ENCODE data around the gene TCTN3. TPM values are rescaled to one million over a fixed set of nuclear protein-coding genes. Genes with fewer than 3 reads are reported as not detected.
"Not testable (repeated sequence)": the region's sequence is repeated elsewhere in the genome, so short reads cannot be mapped to it uniquely, and the experiment has no call there.

The TCTN3 gene
- total RNA-seq, 2 experiments from 2014 or later = 31.5 to 32.3 TPM

DNA sequence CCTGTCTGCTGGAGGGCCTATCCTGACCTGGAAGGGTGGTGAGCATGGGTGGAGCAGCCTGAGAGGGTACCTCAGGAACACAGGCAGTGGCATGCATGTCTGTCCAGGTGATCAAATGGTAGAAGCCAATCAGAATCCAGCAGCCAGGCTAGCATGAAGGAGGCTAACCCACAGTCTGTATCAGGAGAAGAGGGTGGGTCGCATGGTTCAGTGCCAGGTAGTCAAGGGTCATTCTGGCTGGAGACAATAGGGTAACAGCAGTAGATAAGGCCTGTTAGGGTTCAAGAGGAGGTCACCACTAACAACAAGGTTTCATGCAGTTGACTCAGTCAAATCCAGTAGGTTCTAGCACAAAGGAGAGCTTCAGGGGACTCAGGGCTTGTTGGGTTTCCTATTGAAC, 47.6 kb downstream of the TCTN3 start:
- ChIA-PET CTCF (no interaction called here), POLR2A (no interaction called here)

DNA sequence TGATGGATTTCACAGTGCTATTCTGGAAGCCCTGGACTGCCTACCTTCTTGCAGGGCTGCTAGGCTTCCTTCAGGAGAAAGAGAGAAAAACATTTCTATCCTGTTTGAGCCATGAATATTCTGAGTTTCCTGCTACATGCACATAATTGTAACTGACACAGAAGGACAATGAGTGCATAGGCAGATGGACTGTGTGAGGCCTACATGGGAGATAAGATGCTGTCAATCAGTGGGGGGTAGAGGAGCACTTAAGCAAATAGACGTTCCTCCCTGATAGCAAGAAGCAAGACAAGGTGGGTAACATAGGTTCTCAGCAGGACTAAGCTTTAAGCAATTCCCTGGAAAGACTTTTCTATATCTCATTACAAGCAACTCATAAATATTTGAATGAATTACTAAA, 48.8 kb downstream of the TCTN3 start:
- ChIA-PET POLR2A (no interaction called here), CTCF (no interaction called here)

DNA sequence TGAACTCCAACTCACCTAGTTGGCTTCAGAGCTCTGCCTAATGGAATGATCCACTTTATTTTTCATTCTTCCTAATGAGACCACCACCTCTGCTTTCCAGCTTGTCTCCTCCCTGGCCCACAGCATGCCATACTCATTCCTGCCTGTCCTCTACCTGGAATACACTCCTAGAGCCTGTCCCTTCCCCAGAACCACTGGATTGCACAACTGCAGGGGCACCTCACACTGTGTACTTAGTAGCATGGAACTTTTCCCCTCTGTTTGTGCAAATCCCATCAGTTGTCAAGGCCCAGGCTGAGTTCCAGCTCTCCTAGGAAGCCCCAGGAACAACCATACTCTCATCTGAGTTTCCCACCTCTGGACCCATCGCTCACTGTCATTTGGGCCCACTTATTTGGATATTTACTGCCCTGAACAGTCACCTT, 52.8 kb downstream of the TCTN3 start:
- POLR2A ChIA-PET = no interaction called here
- CTCF ChIA-PET = no interaction called here

DNA sequence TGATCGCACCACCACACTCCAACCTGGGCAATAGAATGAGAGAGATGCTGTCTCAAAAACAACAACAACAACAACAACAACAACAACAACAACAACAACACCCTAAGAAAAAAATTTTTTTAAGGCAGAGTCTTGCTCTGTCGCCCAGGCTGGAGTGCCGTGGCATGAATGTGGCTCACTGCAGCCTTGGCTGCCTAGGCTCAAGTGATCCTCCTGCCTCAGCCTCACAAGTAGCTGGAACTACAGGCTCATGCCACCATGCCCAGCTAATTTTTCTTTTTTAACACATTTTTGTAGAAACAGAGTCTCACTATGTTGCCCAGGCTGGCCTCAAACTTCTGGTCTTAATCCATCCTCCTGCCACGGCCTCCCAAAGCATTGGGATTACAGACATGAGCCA, 55.8 kb downstream of the TCTN3 start:
- ChIA-PET POLR2A (no interaction called here), CTCF (no interaction called here)

DNA sequence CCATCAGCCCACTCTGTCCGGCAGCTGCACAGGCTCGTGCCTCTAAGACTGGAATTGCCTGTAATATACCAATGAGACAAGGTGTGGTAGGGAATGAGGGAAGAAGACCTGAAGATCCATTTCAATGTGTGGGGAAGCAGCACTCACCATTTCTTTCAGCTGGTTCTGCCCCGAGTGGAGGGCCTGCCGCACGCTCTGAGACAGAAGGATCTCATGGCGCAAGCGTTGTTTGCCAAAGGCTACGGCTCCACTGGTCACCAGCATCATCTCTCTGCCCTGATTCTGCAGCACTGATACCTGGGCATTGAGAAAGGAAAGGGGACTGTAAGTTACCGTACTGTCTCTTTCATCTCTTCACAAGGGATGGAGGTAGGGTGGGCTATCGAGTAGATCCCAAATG, 56.6 kb downstream of the TCTN3 start:
- CTCF ChIA-PET = no interaction called here
- POLR2A ChIA-PET = no interaction called here

DNA sequence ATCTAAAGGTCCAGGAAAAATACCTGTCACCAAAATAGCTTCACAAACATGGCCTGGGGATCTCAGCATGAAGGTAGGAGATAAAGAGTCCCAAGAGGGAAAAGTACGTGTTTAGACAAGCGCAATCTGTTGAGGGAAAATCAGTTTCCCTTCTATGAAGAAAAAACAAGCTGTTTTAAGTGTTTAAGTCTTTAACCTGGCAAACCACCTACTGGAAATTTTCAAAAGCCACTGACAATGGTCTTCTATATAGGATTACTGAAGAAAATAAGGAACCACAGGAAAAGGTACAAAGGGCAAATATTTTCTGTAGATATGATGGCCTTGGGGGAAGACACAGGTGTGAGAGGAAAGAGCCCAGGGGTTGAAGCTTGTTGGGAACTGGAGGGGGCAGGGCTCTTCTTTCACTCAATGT, 58.4 kb downstream of the TCTN3 start:
- CTCF ChIA-PET = no interaction called here
- POLR2A ChIA-PET = no interaction called here

DNA sequence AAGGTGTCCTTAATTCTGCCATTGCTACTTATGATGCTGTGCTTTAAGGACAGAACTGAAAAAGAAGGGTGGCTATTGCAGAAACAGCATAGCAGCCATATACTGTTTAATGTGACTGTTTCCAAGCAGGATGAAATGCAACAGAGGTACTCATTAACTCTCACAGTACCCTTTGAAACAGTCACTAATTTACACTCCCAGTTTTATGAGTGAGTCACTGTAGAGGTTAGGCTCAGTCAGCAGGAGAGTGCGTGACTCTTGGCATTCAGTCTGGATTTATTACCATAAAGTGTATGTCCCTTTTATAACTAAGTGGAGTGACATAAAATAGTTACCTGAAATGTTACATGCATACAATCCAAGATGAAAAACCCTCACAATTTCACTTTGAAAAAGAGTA, 64.9 kb downstream of the TCTN3 start:
- CTCF ChIA-PET = no interaction called here
- POLR2A ChIA-PET = no interaction called here

DNA sequence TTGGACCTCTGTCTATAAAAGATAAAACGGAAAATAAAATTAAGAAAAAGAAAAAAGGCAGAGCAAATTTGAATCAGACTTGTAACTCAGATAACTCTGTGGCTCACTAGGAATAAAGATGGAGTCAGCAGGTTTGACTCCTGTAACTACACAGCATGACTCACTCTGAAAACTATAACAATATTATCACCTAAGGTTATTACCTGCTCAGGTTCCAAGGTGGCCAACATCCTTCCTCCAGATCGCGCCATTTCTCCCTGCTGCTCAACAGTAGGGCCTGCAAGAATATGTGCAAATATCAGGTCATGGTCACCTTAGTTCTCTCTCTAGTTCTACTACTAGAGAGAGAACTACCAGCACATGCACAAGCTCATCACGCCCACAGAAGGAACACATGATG, 67.2 kb downstream of the TCTN3 start:
- CTCF ChIA-PET = no interaction called here
- POLR2A ChIA-PET = no interaction called here

DNA sequence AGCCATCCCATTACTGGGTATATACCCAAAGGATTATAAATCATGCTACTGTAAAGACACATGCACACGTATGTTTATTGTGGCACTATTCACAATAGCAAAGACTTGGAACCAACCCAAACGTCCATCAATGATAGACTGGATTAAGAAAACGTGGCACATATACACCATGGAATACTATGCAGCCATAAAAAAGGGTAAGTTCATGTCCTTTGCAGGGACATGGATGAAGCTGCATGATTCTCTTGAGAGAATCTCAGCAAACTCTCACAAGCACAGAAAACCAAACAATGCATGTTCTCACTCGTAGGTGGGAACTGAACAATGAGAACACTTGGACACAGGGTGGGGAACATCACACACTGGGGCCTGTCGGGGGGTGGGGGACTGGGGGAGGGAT, 73.3 kb downstream of the TCTN3 start:
- CTCF ChIA-PET = not testable (repeated sequence)

DNA sequence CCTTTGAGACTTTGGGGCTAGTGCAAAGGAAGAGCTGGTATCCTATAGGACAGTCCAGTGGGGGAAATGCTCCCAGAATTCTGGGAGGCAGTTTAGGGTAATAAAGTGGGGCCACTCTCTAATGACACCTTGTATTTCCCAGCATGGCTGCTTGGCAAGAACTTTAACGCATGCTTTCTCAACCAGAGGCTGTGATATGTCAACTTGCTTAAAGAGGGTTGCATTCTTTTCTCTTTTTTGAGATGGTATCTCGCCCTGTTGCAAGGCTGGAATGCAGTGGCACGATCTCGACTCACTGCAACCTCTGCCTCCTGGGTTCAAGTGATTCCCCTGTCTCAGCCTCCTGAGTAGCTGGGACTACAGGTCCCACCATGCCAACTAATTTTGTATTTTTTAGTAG, 75.6 kb downstream of the TCTN3 start:
- CTCF ChIA-PET = no interaction called here
- POLR2A ChIA-PET = no interaction called here

More for the DNA sequence above, 73.3 kb downstream of the TCTN3 start:
- POLR2A ChIA-PET = not testable (repeated sequence)

DNA sequence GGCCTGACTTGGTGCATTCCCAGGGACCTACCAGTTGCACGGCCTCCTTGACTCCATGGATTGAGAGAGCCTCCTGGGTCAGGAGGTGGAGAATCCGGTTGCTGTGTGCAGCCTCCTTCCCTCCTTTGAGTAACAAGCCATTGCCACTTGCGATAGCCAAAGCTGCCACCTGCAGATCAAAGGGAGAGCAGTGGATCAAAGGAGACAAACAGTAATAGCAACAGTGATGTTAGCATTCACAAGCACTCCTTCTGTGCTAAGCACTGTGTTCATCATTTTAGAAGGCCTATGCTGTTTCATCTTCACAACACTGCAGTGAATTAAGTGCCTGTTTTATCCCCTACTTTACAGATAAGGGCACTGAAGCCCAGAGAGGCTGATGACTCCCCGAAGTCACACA, 77.3 kb downstream of the TCTN3 start:
- CTCF ChIA-PET = no interaction called here

More for the DNA sequence above, 77.3 kb downstream of the TCTN3 start:
- POLR2A ChIA-PET = no interaction called here

Other genes with a start within 250 kb of the TCTN3 start
- gene SORBS1, start 132.6 kb downstream of the TCTN3 start, total RNA-seq = under 1 TPM; 0.95 to 0.96 TPM
- 100 to 1,000 TPM; 109 to 121 TPM for gene ALDH18A1, start 37.2 kb downstream of the TCTN3 start, total RNA-seq
- 1 to 10 TPM; 8.5 to 9.7 TPM for gene ENTPD1, start 62.2 kb upstream of the TCTN3 start, total RNA-seq
- not detected for gene CC2D2B, start 214.0 kb upstream of the TCTN3 start, total RNA-seq